SK-N-SH (cell line): ENCODE results near the gene MAP4K4.

Source experiments
- CTCF ChIP-seq: fragments of 200-600 bp; sonication (generic); IDR thresholded peaks from 2 replicates; pipeline ENCODE4 v1.6.1; 2017; ENCODE audit warnings: antibody characterized with exemption, mild to moderate bottlenecking, moderate library complexity
- PBX3 ChIP-seq: IDR thresholded peaks from 2 replicates; pipeline ENCODE4; 2012
- RAD21 ChIP-seq: IDR thresholded peaks from 2 replicates; pipeline ENCODE4 v1.6.1; 2012; ENCODE audit warnings: mild to moderate bottlenecking, low read length
- TCF12 ChIP-seq: IDR thresholded peaks from 2 replicates; pipeline ENCODE4 v1.4.0; 2012

GRCh38 chr2:101921319-101921952, 223.9 kb downstream of the MAP4K4 start:
- TF ChIP-seq CTCF = no peak
- TF ChIP-seq TCF12 = no peak
- no peak for TF ChIP-seq RAD21
- no peak for TF ChIP-seq PBX3
